AG04450 (cell line): ENCODE measurements around the gene MYG1. TPM values are rescaled to one million over a fixed set of nuclear protein-coding genes. Genes with fewer than 3 reads are reported as not detected.

ENCODE experiments used
- CTCF ChIA-PET: fragments of 300-600, 350-600 bp; formaldehyde crosslinking; extraction: SDS; loops from one replicate; lab custom pipeline; 2022; ENCODE audit warnings: antibody characterized with exemption, inconsistent platforms; lab: Charles Lee
- POLR2A ChIA-PET: fragments of 350-600 bp; formaldehyde crosslinking; extraction: SDS; loops from one replicate; lab custom pipeline; 2021; ENCODE audit warnings: antibody characterized with exemption, inconsistent platforms; lab: Yijun Ruan, JAX
- DNase-seq: peaks from one replicate; pipeline ENCODE4 v3.0.0-alpha.2; 2011; ENCODE audit warnings: low read depth, low spot score
- H3K27ac ChIP-seq: one replicate; pipeline ENCODE4 v1.5.1; 2012; ENCODE audit warnings: low read depth, low read length, control low read depth
- H3K27me3 ChIP-seq: one replicate; pipeline ENCODE4 v1.6.0; 2012; ENCODE audit warnings: low read length; ENCODE audit not compliant: control insufficient read depth, insufficient read depth
- H3K4me3 ChIP-seq: 2 replicates; pipeline ENCODE4 v1.5.1; 2011; ENCODE audit warnings: mild to moderate bottlenecking, low read depth, low read length, control low read depth
- H3K9me3 ChIP-seq: 2 replicates; pipeline ENCODE4 v1.5.1; 2012; ENCODE audit warnings: low read length; ENCODE audit not compliant: control insufficient read depth, insufficient read depth
- CTCF ChIP-seq: IDR thresholded peaks from 2 replicates; pipeline ENCODE4 v1.5.1; 2011; ENCODE audit warnings: low read depth, low read length, control low read depth, inconsistent platforms
- polyA plus RNA-seq: library from polyadenylated mRNA; depleted of rRNA; stranded (reverse); fragments of >200 nt; gene quantifications from 2 replicates; pipeline ENCODE4 v1.2.3, GENCODE V29; 2011

The MYG1 gene
- polyA plus RNA-seq, 1 experiment: 47.8 TPM

- Histone ChIP-seq H3K27ac (no peak overlapping the region), H3K4me3 (no peak overlapping the region), H3K9me3 (no peaks in the 10 kb centered on the region), H3K27me3 (no peaks in the 10 kb centered on the region)
- ChIA-PET CTCF (interaction anchor here (1.5 kb wide), 1 partner anchor 31 kb away, joined by 3 read pairs; no protein-coding TSS in a partner anchor), POLR2A (no interaction called here)
- no peak for DNase-seq
- TF ChIP-seq CTCF: no peak
These were observed 14.5 kb downstream of the MYG1 start for GRCh38 chr12:53313996-53314395.

- H3K27ac ChIP-seq: peak overlapping the region; percentile 94
- ChIA-PET POLR2A (interaction anchor here (0.5 to 1.7 kb wide), 19 partner anchors 13 to 226 kb away, joined by 3 to 25 read pairs (median 4); partner anchors contain the start of genes MYG1, PFDN5, SP1 and TARBP2), CTCF (interaction anchor here (0.6 to 7.4 kb wide), 67 partner anchors 8 to 266 kb away, joined by 3 to 137 read pairs (median 5); partner anchors contain the start of genes CSAD, ESPL1, ITGB7 and MYG1)
- H3K9me3 ChIP-seq: no peaks in the 10 kb centered on the region
- peak overlapping the region; percentile 98 for H3K4me3 ChIP-seq
- no peaks in the 10 kb centered on the region for H3K27me3 ChIP-seq
- DNase-seq: no peak
- no peak for TF ChIP-seq CTCF
These were observed 21.1 kb downstream of the MYG1 start for GRCh38 chr12:53320352-53321195.

GRCh38 chr12:53324113-53324778 is 24.8 kb downstream of the MYG1 start:
- DNase-seq: no peak
- H3K27me3 ChIP-seq: peaks cover 6% of the 10 kb centered on the region
- ChIA-PET CTCF (interaction anchor here (1.1 to 7.4 kb wide), 12 partner anchors 12 to 258 kb away, joined by 3 to 137 read pairs (median 9); partner anchors contain the start of genes MYG1, PFDN5 and SP7), POLR2A (interaction anchor here (0.6 to 2.4 kb wide), 5 partner anchors 21 to 185 kb away, joined by 3 to 17 read pairs (median 3); partner anchors contain the start of gene SP1)
- H3K4me3 ChIP-seq: peak overlapping the region; percentile 61
- no peak for TF ChIP-seq CTCF
- peak overlapping the region; percentile 53 for H3K27ac ChIP-seq
- H3K9me3 ChIP-seq: no peaks in the 10 kb centered on the region

- Histone ChIP-seq H3K27ac (peak overlapping the region; percentile 57), H3K9me3 (no peaks in the 10 kb centered on the region), H3K4me3 (peak overlapping the region; percentile 61), H3K27me3 (peaks cover 10% of the 10 kb centered on the region)
- TF ChIP-seq CTCF: peak; percentile 78
- ChIA-PET CTCF (interaction anchor here (0.6 to 7.4 kb wide), 9 partner anchors 9 to 184 kb away, joined by 3 to 137 read pairs (median 8); partner anchors contain the start of gene SP7), POLR2A (interaction anchor here (0.6 to 2.4 kb wide), 5 partner anchors 20 to 184 kb away, joined by 3 to 17 read pairs (median 3); partner anchors contain the start of gene SP1)
- peak; percentile 64 for DNase-seq
These were observed 25.4 kb downstream of the MYG1 start for GRCh38 chr12:53324779-53325510.
